ENCODE data around the gene PCDHGA3.
"Not testable (repeated sequence)": the region's sequence is repeated elsewhere in the genome, so short reads cannot be mapped to it uniquely, and the experiment has no call there.

PCDHGA3 gene

DNA sequence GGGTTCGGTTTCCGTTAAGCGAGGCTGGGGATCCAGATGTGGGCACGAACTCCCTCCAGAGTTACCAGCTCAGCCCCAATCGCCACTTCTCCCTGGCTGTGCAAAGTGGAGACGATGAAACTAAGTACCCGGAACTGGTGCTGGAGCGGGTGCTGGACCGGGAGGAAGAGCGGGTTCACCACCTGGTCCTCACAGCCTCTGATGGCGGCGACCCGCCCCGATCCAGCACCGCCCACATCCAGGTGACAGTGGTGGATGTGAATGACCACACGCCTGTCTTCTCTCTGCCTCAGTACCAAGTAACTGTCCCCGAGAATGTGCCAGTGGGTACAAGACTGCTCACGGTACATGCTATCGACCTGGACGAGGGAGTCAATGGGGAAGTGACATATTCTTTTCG is 39.7 kb downstream of the PCDHGA3 start:
- no peak for DNase-seq

DNA sequence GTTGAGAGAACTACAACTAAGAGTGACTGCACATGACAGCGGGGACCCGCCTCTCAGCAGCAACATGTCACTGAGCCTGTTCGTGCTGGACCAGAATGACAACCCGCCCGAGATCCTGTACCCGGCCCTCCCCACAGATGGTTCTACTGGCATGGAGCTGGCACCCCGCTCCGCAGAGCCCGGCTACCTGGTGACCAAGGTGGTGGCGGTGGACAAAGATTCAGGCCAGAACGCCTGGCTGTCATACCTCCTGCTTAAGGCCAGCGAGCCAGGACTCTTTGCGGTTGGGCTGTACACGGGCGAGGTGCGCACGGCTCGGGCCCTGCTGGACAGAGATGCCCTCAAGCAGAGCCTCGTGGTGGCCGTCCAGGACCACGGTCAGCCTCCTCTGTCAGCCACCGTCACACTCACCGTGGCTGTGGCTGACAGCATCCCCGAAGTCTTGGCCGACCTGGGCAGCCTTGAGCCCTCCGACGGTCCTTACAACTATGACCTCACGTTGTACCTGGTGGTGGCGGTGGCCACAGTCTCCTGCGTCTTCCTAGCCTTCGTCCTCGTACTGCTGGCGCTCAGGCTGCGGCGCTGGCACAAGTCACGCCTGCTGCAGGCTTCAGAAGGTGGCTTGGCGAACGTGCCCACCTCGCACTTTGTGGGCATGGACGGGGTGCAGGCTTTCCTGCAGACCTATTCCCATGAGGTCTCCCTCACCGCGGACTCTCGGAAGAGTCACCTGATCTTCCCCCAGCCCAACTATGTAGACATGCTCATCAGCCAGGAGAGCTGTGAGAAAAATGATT is 41.0 kb downstream of the PCDHGA3 start:
- DNase-seq: no peak

DNA sequence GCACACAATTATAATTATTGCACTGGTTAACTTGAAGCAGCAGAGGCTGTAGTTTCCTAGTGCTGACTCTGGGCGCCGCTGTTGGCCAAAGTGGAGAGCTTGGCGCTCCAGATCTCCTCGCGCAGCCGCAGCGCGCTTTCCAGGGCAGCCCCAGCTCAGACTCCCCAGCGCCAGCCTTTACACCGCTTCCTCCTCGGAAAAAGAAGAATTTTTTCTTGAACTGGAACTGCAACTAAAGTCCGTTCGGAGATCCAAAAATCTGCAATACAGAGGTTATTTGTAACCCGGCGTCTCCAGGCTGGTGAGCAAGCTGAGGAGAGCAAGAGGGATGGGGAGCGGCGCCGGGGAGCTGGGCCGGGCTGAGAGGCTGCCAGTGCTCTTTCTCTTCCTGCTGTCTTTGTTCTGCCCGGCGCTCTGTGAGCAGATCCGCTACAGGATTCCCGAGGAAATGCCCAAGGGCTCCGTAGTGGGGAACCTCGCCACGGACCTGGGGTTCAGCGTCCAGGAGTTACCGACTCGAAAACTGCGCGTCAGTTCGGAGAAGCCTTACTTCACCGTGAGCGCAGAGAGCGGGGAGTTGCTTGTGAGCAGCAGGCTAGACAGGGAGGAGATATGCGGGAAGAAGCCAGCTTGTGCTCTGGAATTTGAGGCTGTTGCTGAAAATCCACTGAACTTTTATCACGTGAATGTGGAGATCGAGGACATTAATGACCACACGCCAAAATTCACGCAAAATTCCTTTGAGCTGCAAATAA is 44.1 kb downstream of the PCDHGA3 start, which contains the start of gene PCDHGB4:
PCDHGB4 (plus strand) TSS at position 142 of the 755 bp plus-strand sequence; CDS start at position 329, 187 bp downstream.
- DNase-seq: peak; percentile 7

DNA sequence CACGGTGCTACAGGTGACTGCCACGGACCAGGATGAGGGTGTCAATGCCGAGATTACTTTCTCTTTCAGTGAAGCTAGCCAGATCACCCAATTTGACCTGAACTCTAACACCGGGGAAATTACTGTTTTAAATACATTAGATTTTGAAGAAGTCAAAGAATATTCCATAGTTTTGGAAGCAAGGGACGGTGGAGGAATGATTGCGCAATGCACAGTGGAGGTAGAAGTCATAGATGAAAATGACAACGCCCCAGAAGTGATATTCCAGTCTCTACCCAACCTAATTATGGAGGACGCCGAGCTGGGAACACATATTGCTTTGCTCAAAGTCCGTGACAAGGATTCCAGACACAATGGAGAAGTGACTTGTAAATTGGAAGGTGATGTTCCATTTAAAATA is 45.0 kb downstream of the PCDHGA3 start:
- DNase-seq: no peak

DNA sequence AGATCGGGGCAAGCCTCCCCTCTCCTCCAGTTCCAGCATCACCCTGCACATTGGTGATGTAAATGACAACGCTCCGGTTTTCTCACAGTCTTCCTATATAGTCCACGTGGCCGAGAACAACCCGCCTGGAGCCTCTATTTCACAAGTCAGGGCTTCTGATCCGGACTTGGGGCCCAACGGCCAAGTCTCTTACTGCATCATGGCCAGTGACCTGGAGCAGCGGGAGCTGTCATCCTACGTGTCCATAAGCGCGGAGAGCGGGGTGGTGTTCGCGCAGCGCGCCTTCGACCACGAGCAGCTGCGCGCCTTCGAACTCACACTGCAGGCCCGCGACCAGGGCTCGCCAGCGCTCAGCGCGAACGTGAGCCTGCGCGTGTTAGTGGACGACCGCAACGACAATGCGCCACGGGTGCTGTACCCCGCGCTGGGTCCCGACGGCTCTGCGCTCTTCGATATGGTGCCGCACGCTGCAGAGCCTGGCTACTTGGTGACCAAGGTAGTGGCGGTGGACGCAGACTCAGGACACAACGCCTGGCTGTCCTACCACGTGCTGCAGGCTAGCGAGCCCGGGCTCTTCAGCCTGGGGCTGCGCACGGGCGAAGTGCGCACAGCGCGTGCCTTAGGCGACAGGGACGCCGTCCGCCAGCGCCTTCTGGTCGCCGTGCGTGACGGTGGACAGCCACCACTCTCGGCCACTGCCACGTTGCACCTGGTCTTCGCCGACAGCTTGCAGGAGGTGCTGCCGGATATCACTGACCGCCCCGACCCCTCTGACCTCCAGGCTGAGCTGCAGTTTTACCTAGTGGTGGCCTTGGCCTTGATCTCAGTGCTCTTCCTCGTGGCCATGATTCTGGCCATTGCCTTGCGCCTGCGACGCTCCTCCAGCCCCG is 45.8 kb downstream of the PCDHGA3 start:
- DNase-seq: no peak

DNA sequence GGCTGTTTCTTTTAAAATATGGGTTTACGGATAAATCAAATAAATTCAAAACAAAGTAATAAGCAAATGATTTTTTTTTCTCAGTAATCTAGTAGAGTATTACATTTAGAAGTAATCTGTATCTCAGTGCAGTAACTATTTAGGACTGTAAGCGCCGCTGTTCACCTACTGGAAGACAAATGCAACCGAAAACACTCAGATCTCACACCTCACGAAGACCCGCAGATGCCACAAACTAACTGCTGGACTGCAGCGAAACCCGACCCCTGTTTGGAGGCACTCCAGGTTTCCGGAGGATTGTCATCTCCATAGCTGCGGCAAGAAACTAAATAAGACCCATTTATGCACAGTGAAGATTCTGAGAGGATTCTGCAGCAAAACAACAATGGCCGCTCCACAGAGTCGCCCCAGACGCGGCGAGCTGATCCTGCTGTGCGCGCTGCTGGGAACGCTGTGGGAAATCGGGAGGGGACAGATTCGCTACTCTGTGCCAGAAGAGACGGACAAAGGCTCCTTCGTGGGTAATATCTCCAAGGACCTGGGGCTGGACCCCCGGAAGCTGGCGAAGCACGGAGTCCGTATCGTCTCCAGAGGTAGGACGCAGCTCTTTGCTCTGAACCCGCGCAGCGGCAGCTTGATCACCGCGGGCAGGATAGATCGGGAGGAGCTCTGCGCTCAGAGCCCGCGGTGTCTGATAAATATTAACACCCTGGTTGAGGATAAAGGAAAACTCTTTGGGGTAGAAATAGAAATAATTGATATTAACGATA is 49.0 kb downstream of the PCDHGA3 start, which contains the start of gene PCDHGA8:
PCDHGA8 (plus strand) TSS at position 205 of the 770 bp plus-strand sequence; CDS start at position 386, 181 bp downstream.
- DNase-seq: no peak

DNA sequence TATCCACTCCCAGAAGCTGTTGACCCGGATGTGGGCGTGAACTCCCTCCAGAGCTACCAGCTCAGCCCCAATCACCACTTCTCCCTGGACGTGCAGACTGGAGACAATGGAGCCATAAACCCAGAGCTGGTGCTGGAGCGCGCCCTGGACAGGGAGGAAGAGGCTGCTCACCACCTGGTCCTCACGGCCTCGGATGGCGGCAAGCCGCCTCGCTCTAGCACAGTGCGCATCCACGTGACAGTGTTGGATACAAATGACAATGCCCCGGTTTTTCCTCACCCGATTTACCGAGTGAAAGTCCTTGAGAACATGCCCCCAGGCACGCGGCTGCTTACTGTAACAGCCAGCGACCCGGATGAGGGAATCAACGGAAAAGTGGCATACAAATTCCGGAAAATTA is 49.6 kb downstream of the PCDHGA3 start:
- DNase-seq: no peak

DNA sequence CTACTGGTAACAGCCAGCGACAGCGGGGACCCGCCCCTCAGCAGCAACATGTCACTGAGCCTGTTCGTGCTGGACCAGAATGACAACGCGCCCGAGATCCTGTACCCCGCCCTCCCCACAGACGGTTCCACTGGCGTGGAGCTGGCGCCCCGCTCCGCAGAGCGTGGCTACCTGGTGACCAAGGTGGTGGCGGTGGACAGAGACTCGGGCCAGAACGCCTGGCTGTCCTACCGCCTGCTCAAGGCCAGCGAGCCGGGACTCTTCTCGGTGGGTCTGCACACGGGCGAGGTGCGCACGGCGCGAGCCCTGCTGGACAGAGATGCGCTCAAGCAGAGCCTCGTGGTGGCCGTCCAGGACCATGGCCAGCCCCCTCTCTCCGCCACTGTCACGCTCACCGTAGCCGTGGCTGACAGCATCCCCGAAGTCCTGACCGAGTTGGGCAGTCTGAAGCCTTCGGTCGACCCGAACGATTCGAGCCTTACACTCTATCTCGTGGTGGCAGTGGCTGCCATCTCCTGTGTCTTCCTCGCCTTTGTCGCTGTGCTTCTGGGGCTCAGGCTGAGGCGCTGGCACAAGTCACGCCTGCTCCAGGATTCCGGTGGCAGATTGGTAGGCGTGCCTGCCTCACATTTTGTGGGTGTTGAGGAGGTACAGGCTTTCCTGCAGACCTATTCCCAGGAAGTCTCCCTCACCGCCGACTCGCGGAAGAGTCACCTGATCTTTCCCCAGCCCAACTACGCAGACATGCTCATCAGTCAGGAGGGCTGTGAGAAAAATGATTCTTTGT is 51.0 kb downstream of the PCDHGA3 start:
- DNase-seq: not testable (repeated sequence)

Measured in NCI-H82 (cell line).